SK-N-SH (cell line): ENCODE results near the gene KRTAP10-1. TPM values are rescaled to one million over a fixed set of nuclear protein-coding genes. Genes with fewer than 3 reads are reported as not detected.

Experiments
- CTCF ChIA-PET: fragments of 300-600, 350-600 bp; formaldehyde crosslinking; extraction: SDS; loops from one replicate; lab custom pipeline; 2021; lab: Yijun Ruan, JAX
- POLR2A ChIA-PET: fragments of 350-600 bp; sonication (Branson Sonifier 250); formaldehyde crosslinking; extraction: SDS; loops from one replicate; lab custom pipeline; 2020; ENCODE audit warnings: antibody characterized with exemption, inconsistent platforms; lab: Yijun Ruan, JAX
- DNase-seq: peaks from one replicate; pipeline ENCODE4 v3.0.0; 2012
- H2AFZ ChIP-seq: fragments of 200-600 bp; sonication (generic); 2 replicates; pipeline ENCODE4 v1.8.1; 2016; ENCODE audit warnings: antibody characterized with exemption, mild to moderate bottlenecking, low read depth
- H3F3A ChIP-seq: fragments of 200-600 bp; sonication (generic); replicated peaks from 2 replicates; pipeline ENCODE3; 2016; ENCODE audit warnings: antibody characterized with exemption, mild to moderate bottlenecking; ENCODE audit not compliant: insufficient read depth
- H3K27ac ChIP-seq, 2 experiments: fragments of 200-500 bp in 1 of 2; fragments of 200-600 bp in 1 of 2; sonication (Bioruptor generic) in 1 of 2; sonication (generic), shearing (Covaris generic) in 1 of 2; 2 replicates each; pipeline versions ENCODE4 v1.5.1 to v1.6.1; 2014 to 2016; ENCODE audit warnings: low read depth in 2 of 2, inconsistent platforms in 1 of 2, low read length in 1 of 2, mild to moderate bottlenecking in 1 of 2, mixed read lengths in 1 of 2
- H3K27me3 ChIP-seq: fragments of 200-600 bp; sonication (generic), shearing (Covaris generic); 2 replicates; pipeline ENCODE4 v1.6.1; 2016; ENCODE audit warnings: mixed run types; ENCODE audit not compliant: insufficient read depth
- H3K36me3 ChIP-seq, 2 experiments: fragments of 200-500 bp in 1 of 2; fragments of 200-600 bp in 1 of 2; sonication (Bioruptor generic) in 1 of 2; sonication (generic) in 1 of 2; replicated peaks in 1 of 2; 2 replicates each; pipeline versions ENCODE3 to v1.5.1; 2014 to 2016; ENCODE audit warnings: low read length in 1 of 2, mild to moderate bottlenecking in 1 of 2; ENCODE audit not compliant: insufficient read depth in 2 of 2, control insufficient read depth in 1 of 2
- H3K4me1 ChIP-seq, 2 experiments: fragments of 200-500 bp in 1 of 2; fragments of 200-600 bp in 1 of 2; sonication (Bioruptor generic) in 1 of 2; sonication (generic), shearing (Covaris generic) in 1 of 2; 2 replicates each; pipeline versions ENCODE4 v1.5.1 to v1.6.1; 2014 to 2016; ENCODE audit warnings: low read depth in 1 of 2, low read length in 1 of 2, mixed run types in 1 of 2; ENCODE audit not compliant: insufficient read depth in 2 of 2, control insufficient read depth in 1 of 2
- H3K4me2 ChIP-seq: fragments of 200-600 bp; sonication (generic), shearing (Covaris generic); 2 replicates; pipeline ENCODE4 v1.6.1; 2017; ENCODE audit warnings: mixed run types
- H3K4me3 ChIP-seq, 2 experiments: fragments of 200-500 bp in 1 of 2; fragments of 200-600 bp in 1 of 2; sonication (Bioruptor generic) in 1 of 2; sonication (generic), shearing (Covaris generic) in 1 of 2; 2 replicates each; pipeline versions ENCODE4 v1.5.1 to v1.8.1; 2014 to 2016; ENCODE audit warnings: low read depth in 2 of 2, inconsistent platforms in 1 of 2, low read length in 1 of 2, mild to moderate bottlenecking in 1 of 2, mixed read lengths in 1 of 2, moderate library complexity in 1 of 2
- H3K79me2 ChIP-seq: fragments of 200-600 bp; sonication (generic); 2 replicates; pipeline ENCODE4 v1.8.1; 2017; ENCODE audit warnings: mild to moderate bottlenecking; ENCODE audit not compliant: insufficient read depth
- H3K9ac ChIP-seq: fragments of 200-600 bp; sonication (generic); 2 replicates; pipeline ENCODE4 v1.6.1; 2017; ENCODE audit warnings: mixed run types
- H3K9me2 ChIP-seq: fragments of 200-600 bp; sonication (generic); 2 replicates; pipeline ENCODE4 v1.6.1; 2017; ENCODE audit warnings: mixed run types
- H3K9me3 ChIP-seq: fragments of 200-600 bp; sonication (generic); 2 replicates; pipeline ENCODE4 v1.6.1; 2017; ENCODE audit warnings: mixed run types, mild to moderate bottlenecking, moderate library complexity
- H4K20me1 ChIP-seq: fragments of 200-600 bp; sonication (generic); 2 replicates; pipeline ENCODE4 v1.6.1; 2017; ENCODE audit warnings: mild to moderate bottlenecking, mixed run types; ENCODE audit not compliant: insufficient read depth
- CHD2 ChIP-seq: fragments of 150-350 bp; IDR thresholded peaks from 2 replicates; pipeline ENCODE4 v1.6.1; 2018; ENCODE audit warnings: low read length; ENCODE audit not compliant: partially characterized antibody
- EP300 ChIP-seq, 2 experiments: IDR thresholded peaks; 2 replicates each; pipeline versions ENCODE4 v1.4.0 to v1.6.1; 2012; ENCODE audit warnings: borderline replicate concordance in 1 of 2, low read depth in 1 of 2, low read length in 1 of 2
- EZH2phosphoT487 ChIP-seq: fragments of 200-600 bp; sonication (generic); IDR thresholded peaks from 2 replicates; pipeline ENCODE4 v1.6.1; 2017; ENCODE audit warnings: low read depth, mixed run types, mild to moderate bottlenecking, antibody characterized with exemption, moderate library complexity, borderline replicate concordance
- FOXM1 ChIP-seq: IDR thresholded peaks from 2 replicates; pipeline ENCODE4 v1.4.0; 2012; ENCODE audit warnings: low read depth, mild to moderate bottlenecking
- GABPA ChIP-seq: IDR thresholded peaks from 2 replicates; pipeline ENCODE4 v1.4.0; 2012; ENCODE audit warnings: low read depth, mild to moderate bottlenecking
- POLR2AphosphoS5 ChIP-seq: IDR thresholded peaks from 2 replicates; pipeline ENCODE4 v1.6.1; 2012; ENCODE audit warnings: low read depth, low read length
- RAD21 ChIP-seq: IDR thresholded peaks from 2 replicates; pipeline ENCODE4 v1.6.1; 2012; ENCODE audit warnings: mild to moderate bottlenecking, low read length
- RFX5 ChIP-seq: IDR thresholded peaks from 2 replicates; pipeline ENCODE4 v1.6.1; 2012; ENCODE audit warnings: mild to moderate bottlenecking, improper control_type of control experiment, low read length
- RXRA ChIP-seq: IDR thresholded peaks from 2 replicates; pipeline ENCODE4 v1.4.0; 2012; ENCODE audit warnings: low read depth, mild to moderate bottlenecking, borderline replicate concordance
- SIN3A ChIP-seq: IDR thresholded peaks from 2 replicates; pipeline ENCODE4 v1.6.1; 2012; ENCODE audit warnings: low read depth, mild to moderate bottlenecking, low read length, moderate library complexity, borderline replicate concordance
- SMC3 ChIP-seq: IDR thresholded peaks from 2 replicates; pipeline ENCODE4 v1.6.1; 2012; ENCODE audit warnings: low read depth, low read length, improper control_type of control experiment
- TCF12 ChIP-seq: IDR thresholded peaks from 2 replicates; pipeline ENCODE4 v1.4.0; 2012
- TEAD4 ChIP-seq: IDR thresholded peaks from 2 replicates; pipeline ENCODE4 v1.4.0; 2012; ENCODE audit warnings: mild to moderate bottlenecking, borderline replicate concordance; ENCODE audit not compliant: insufficient read depth
- YY1 ChIP-seq: IDR thresholded peaks from 2 replicates; pipeline ENCODE4 v1.4.0; 2012; ENCODE audit warnings: low read depth, mild to moderate bottlenecking
- WGBS: methylation state at CpG from one replicate; pipeline ENCODE4 v1.1.6; 2017; ENCODE audit warnings: low lambda C conversion rate; 5-methylcytosine and 5-hydroxymethylcytosine counted together
- polyA plus RNA-seq, 3 experiments: library from polyadenylated mRNA; depleted of rRNA; stranded (reverse); fragments of >200 nt; gene quantifications; 2 replicates each; pipeline ENCODE4 v1.2.3, GENCODE V29; 2012
- TF ChIP-seq, protein P1 (sequence below): IDR thresholded peaks from 2 replicates; pipeline ENCODE4 v1.6.1; 2012; ENCODE audit warnings: mild to moderate bottlenecking, low read depth, low read length, moderate library complexity
- TF ChIP-seq, protein P2 (sequence below): IDR thresholded peaks from 2 replicates; pipeline ENCODE4 v1.4.0; 2012; ENCODE audit warnings: low read depth
- TF ChIP-seq, protein P3 (sequence below): IDR thresholded peaks from 2 replicates; pipeline ENCODE4 v1.4.0; 2012; ENCODE audit warnings: low read depth, borderline replicate concordance

KRTAP10-1 gene
- polyA plus RNA-seq, 1 of the 3 experiments (the other 2 are of a cell fraction): not detected

DNA sequence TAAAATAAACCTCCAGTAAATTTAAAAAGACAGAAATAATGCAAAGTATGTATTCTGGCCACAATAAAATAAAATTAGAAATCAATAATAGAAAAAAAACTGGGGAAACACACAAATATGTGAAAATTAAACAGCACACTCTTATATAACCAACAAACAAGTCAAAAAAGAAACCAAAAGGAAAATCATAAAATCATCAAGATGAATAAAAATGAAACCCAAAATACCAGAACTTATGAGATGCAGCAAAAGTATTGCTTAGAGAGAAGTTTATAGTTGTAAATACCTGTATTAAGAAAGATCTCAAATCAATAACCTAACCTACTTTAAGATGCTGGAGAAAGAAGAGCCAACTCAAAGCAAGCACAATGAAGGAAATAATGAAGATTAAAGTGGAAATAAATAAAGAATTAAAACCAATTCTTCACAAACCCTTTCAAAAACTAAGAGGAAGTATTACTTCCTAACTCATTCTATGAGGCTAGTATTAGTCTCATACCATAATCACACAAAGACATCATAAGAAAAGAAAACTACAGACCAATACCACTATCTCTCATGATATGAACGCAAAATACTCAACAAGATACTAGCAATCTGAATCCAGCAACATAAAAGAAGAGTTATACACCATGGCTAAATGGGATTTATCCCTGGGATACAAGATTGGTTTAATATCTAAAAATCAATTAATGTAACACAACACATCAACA, 25.0 kb upstream of the KRTAP10-1 start:
- ChIA-PET POLR2A (no interaction called here), CTCF (no interaction called here)
- Histone ChIP-seq H3K27me3 (peaks cover 6% of the 10 kb centered on the region; the same call in 1 of the 2 replicates), H3K4me2 (no peak overlapping the region), H3K36me3 (no peaks in the 10 kb centered on the region), H3F3A (no peaks in the 10 kb centered on the region), H3K9me3 (no peaks in the 10 kb centered on the region), H3K79me2 (no peaks in the 10 kb centered on the region), H3K4me1 (no peaks in the 10 kb centered on the region), H3K27ac (no peak overlapping the region), H3K9ac (no peak overlapping the region), H4K20me1 (no peaks in the 10 kb centered on the region), H3K4me3 (no peak overlapping the region), H3K9me2 (no peaks in the 10 kb centered on the region), H2AFZ (no peak overlapping the region)
- TF ChIP-seq SIN3A (no peak), GABPA (no peak), EZH2phosphoT487 (no peak), CHD2 (no peak), FOXM1 (no peak), RAD21 (no peak), SMC3 (no peak), TCF12 (no peak), YY1 (no peak), RXRA (no peak), POLR2AphosphoS5 (no peak)
- TF ChIP-seq, protein P1, sequence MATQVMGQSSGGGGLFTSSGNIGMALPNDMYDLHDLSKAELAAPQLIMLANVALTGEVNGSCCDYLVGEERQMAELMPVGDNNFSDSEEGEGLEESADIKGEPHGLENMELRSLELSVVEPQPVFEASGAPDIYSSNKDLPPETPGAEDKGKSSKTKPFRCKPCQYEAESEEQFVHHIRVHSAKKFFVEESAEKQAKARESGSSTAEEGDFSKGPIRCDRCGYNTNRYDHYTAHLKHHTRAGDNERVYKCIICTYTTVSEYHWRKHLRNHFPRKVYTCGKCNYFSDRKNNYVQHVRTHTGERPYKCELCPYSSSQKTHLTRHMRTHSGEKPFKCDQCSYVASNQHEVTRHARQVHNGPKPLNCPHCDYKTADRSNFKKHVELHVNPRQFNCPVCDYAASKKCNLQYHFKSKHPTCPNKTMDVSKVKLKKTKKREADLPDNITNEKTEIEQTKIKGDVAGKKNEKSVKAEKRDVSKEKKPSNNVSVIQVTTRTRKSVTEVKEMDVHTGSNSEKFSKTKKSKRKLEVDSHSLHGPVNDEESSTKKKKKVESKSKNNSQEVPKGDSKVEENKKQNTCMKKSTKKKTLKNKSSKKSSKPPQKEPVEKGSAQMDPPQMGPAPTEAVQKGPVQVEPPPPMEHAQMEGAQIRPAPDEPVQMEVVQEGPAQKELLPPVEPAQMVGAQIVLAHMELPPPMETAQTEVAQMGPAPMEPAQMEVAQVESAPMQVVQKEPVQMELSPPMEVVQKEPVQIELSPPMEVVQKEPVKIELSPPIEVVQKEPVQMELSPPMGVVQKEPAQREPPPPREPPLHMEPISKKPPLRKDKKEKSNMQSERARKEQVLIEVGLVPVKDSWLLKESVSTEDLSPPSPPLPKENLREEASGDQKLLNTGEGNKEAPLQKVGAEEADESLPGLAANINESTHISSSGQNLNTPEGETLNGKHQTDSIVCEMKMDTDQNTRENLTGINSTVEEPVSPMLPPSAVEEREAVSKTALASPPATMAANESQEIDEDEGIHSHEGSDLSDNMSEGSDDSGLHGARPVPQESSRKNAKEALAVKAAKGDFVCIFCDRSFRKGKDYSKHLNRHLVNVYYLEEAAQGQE: no peak
- TF ChIP-seq, protein P2, sequence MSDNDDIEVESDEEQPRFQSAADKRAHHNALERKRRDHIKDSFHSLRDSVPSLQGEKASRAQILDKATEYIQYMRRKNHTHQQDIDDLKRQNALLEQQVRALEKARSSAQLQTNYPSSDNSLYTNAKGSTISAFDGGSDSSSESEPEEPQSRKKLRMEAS: no peak
- 0% methylated on average over 1 of the region's 1 CpG for WGBS
- DNase-seq: no peak

- Histone ChIP-seq H3K9me2 (no peaks in the 10 kb centered on the region), H3F3A (no peaks in the 10 kb centered on the region), H3K27ac (no peak overlapping the region), H3K4me2 (no peak overlapping the region), H3K4me1 (no peaks in the 10 kb centered on the region), H4K20me1 (no peaks in the 10 kb centered on the region), H3K79me2 (no peaks in the 10 kb centered on the region), H3K4me3 (no peak overlapping the region), H2AFZ (no peak overlapping the region), H3K9ac (no peak overlapping the region), H3K36me3 (no peaks in the 10 kb centered on the region), H3K9me3 (no peaks in the 10 kb centered on the region), H3K27me3 (peaks cover 6% of the 10 kb centered on the region; the same call in 1 of the 2 replicates)
- 40% methylated on average over 1 of the region's 1 CpG for WGBS
- CTCF ChIA-PET: no interaction called here
- no peak for DNase-seq
- POLR2A ChIA-PET: no interaction called here
- no peak for TF ChIP-seq RFX5
- TF ChIP-seq RAD21: no peak
- TF ChIP-seq, protein P3, sequence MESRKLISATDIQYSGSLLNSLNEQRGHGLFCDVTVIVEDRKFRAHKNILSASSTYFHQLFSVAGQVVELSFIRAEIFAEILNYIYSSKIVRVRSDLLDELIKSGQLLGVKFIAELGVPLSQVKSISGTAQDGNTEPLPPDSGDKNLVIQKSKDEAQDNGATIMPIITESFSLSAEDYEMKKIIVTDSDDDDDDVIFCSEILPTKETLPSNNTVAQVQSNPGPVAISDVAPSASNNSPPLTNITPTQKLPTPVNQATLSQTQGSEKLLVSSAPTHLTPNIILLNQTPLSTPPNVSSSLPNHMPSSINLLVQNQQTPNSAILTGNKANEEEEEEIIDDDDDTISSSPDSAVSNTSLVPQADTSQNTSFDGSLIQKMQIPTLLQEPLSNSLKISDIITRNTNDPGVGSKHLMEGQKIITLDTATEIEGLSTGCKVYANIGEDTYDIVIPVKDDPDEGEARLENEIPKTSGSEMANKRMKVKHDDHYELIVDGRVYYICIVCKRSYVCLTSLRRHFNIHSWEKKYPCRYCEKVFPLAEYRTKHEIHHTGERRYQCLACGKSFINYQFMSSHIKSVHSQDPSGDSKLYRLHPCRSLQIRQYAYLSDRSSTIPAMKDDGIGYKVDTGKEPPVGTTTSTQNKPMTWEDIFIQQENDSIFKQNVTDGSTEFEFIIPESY: no peak
- TF ChIP-seq TEAD4: no peak
- no peak for TF ChIP-seq EP300 (IDR thresholded peaks at IDR 0.05; ENCODE audit: borderline replicate concordance in 1 of 2, low read depth in 1 of 2, low read length in 1 of 2)
- TF ChIP-seq FOXM1: no peak
- TF ChIP-seq, protein P1: no peak
These were observed 24.1 kb upstream of the KRTAP10-1 start for GRCh38 chr21:44564099-44564498.
